ENCODE data around the gene PLCB1.
"Not testable (repeated sequence)": the region's sequence is repeated elsewhere in the genome, so short reads cannot be mapped to it uniquely, and the experiment has no call there.

Gene PLCB1

DNA sequence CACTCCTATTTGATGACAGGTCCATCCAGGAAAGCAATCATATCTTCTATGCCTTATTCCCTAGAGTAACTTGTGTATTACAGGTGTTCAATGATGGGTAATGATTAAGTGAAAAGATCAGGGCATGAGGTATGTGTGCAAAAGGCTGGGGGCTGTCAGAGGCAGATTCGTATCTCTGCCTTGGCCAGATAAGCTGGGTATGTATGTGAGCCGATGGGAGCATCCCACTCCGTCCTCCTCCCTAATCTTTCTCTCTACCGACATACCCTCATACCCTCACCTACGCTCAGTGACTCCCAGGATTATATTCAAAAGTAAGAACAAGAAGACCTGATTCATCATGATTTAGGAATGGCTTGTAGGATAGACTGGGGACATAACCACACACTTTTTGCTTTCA, 238.7 kb downstream of the PLCB1 start:
- DNase-seq, result no peak

GRCh38 chr20:8372824-8373380, 240.8 kb downstream of the PLCB1 start:
- no peak for DNase-seq

- no peak for DNase-seq
Observed at GRCh38 chr20:8373579-8373978, 241.5 kb downstream of the PLCB1 start.

- no peak for DNase-seq
Observed at GRCh38 chr20:8375898-8376297, 243.8 kb downstream of the PLCB1 start.

DNA sequence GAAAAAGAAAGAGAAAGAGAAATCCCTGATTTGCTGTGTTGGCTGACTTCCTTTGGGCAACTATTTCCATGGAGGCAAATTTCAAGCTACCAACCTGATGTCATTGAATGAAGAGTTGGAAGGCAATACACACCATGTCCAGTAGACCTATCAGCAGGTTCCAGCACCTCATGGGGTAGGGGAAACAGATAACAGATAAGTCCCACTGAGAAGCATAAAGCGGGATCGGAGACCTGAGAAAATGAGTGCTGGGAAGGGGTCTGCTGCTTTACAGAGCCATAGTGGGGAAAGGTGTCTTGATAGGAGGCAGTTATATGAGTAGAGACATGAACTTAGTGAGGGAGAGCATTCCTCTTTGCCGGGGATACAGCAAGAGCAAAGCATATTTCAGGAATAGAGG, 244.9 kb downstream of the PLCB1 start:
- DNase-seq, result no peak

DNA sequence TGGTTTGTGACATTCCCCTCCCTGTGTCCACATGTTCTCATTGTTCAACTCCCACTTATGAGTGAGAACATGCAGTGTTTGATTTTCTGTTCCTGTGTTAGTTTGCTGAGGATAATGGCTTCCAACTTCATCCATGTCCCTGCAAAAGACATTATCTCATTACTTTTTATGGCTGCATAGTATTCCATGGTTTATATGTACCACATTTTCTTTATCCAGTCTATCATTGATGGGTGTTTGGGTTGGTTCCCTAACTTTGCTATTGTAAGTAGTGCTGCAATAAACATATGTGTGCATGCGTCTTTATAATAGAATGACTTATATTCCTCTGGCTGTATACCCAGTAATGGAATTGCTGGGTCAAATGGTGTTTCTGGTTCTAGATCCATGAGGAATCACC, 247.1 kb downstream of the PLCB1 start:
- DNase-seq, result not testable (repeated sequence)

DNA sequence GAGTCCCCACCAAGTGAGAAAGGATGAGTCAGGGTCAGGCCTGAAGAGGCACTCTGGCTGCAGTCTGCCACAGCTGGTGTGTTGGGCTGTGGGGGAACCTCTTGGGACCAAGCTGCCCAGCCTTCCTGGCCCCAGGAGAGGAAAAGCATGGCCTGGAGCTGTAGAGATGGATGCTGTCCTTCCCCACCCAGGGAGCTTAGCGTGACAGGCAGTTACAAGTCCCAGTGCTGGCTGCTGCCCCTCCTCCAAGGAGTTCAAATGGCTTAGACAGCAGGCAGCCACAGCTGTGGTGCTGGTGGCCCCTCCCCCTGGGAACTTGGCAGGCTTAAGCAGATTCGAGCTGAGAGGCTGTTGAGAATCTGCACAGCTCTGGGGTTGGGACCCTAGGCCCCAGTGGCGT, 253.2 kb downstream of the PLCB1 start:
- no peak for DNase-seq

DNA sequence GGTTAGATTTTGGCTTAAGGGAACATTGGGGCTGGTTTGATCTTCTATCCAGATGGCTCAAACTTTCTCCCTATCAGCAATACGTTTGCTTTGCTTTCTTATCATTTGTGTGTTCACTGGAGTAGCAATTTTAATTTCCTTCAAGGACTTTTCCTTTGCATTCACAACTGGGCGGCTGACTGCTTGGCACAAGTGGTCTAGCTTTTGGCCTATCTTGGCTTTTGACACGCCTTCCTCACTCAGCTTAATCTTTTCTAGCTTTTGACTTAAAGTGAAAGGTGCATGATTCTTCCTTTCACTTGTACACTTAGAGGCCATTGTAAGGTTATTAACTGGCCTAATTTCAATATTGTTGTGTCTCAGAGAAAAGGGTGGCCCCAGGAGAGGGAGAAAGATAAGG, 254.9 kb downstream of the PLCB1 start:
- DNase-seq, result no peak

DNA sequence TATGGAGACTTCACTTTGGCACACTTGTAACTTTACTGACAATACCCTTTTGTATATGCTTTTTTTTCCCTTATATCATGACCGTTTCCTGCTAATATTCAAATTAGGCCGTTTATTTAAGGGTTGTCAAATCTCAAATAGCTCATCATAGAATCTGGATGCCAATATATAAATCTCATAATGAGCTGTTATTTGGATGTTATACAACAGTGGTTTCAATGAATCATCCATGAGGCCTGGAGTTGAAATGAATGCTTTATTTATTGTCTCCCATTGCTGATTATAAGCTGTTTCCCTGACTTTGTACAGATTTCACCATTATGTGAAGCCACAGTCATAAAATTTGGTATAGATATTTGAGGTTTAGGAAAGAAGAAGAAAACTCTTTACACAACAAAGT, 256.1 kb downstream of the PLCB1 start:
- DNase-seq, result no peak

- DNase-seq, result no peak
Observed at GRCh38 chr20:8388707-8389106, 256.6 kb downstream of the PLCB1 start.

- no peak for DNase-seq
Observed at GRCh38 chr20:8389381-8390036, 257.4 kb downstream of the PLCB1 start.

- DNase-seq, result no peak
Observed at GRCh38 chr20:8390037-8390433, 258.0 kb downstream of the PLCB1 start.

- no peak for DNase-seq
Observed at GRCh38 chr20:8390500-8390899, 258.4 kb downstream of the PLCB1 start.

DNA sequence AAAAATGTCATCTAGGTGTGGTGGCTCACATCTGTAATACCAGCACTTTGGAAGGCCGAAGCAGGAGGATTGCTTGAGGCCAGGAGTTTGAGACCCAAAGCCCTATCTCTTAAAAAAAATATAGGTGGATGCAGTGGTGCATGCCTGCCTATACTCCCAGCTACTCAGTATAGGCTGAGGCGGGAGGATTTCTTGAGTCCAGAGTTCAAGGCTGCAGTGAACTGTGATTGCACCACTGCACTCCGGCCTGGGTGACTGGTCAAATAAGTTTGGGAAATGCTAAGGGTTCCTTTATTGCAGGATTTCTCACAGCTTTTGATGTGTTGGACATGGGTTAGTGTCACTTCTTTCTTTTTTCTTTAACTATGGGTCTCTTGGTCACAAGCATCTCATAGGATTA, 261.3 kb downstream of the PLCB1 start:
- DNase-seq, result no peak

- DNase-seq, result no peak
Observed at GRCh38 chr20:8394308-8394945, 262.4 kb downstream of the PLCB1 start.

- DNase-seq, result no peak
Observed at GRCh38 chr20:8395956-8396355, 263.9 kb downstream of the PLCB1 start.

- no peak for DNase-seq
Observed at GRCh38 chr20:8398263-8399051, 266.4 kb downstream of the PLCB1 start.

DNA sequence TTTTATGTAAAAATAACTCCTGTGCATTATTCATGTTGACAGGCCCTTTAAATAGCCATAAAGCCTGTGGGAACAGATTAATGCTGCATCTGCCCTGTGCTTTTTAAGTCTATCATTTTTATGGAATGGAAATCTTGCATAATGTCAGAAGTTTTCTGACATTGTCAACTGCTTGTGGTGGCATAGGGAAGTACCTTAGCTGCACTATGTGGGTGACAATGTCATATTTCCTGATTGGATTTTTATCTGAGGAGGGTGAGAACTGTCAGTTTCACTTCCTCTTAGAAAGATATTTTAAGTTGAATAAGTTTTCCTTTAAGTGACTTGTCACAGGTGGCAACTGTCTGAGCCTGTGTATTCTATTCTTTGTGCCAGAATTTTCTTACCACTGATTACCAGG, 267.9 kb downstream of the PLCB1 start:
- DNase-seq, result no peak

DNA sequence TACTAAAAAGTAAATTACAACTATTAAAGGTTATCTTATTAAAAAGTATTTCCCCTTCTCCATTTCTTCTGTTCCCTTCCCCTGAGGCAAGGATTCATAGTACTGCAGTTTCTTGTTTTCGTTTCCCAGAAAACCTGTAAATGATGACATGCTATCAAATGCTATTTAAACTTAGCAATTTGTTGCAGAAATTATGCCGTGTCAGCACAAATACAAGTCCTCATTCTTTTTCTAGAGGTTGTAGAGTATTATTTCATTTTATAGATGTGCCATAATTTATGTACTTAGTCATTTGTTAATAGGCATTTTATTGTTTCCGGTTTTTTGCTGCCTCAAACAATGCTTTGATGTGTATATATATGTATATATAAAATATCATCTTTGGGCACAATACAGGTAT, 268.4 kb downstream of the PLCB1 start:
- no peak for DNase-seq

- DNase-seq, result no peak
Observed at GRCh38 chr20:8401556-8401955, 269.5 kb downstream of the PLCB1 start.

DNA sequence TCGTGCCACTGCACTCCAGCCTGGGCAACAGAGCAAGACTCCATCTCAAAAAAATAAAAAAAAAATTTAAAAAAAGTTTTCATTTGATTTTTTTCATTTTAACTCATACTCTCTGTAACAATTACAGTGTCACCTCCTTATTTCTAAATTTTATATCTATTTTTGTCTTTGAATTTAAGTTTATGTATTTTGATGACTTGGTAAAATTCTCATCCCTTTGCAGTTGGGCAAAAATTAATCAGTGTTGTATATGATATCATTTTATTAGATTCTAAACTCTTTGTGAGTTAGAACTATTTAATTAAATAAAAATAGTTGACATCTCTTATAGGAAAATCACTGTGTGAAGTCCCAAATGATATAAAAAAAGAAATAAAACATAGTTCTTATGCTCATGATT, 270.7 kb downstream of the PLCB1 start:
- DNase-seq, result no peak

GRCh38 chr20:8404912-8405635, 273.0 kb downstream of the PLCB1 start:
- no peak for DNase-seq

DNA sequence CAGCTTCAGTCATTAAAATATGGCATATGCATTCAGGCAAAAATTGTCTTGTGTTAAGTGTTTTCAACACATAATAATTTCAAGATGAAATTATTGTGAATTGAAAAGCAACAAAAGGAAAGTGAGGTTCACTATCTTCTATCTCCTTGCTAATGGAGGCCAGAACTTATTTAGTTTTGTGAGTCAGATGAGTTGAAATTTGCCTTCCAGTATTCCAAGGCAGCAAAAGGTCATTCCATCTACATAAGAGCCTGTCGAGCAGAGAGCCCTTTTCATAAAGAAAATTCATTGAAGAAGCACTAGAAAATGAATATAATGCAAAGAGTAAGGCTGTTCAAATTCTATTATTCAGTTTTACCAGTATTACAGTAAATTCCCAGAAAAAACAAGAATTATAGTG, 274.3 kb downstream of the PLCB1 start:
- no peak for DNase-seq

Measured in activated gamma-delta T cell (primary cell).